Measurements from ENCODE around the gene DSCAML1.
"Not testable (repeated sequence)": the region's sequence is repeated elsewhere in the genome, so short reads cannot be mapped to it uniquely, and the experiment has no call there.

Gene DSCAML1

DNA sequence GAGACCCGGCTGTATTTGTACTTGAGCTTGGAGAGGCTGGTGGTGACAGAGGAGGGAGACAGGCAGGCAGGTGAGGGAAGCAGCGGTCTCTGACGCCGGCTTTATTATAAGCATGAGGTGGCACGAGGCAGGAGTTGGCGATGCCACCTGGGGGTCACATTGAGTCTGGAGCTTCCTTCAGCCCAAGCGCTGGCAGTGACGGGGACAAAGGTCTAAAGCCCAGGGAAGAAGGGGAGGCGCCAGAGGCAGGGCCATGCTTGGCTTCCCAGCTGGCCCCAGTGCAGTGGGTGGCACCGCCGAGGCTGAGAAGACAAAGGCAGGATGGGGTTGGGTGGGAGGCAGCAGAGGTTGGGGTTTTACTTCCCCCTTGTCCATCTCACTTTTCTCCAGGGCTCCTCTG is 23.1 kb upstream of the DSCAML1 start:
- DNase-seq (ENCODE audit: low read depth in 1 of 2, low spot score in 1 of 2), result no peak

DNA sequence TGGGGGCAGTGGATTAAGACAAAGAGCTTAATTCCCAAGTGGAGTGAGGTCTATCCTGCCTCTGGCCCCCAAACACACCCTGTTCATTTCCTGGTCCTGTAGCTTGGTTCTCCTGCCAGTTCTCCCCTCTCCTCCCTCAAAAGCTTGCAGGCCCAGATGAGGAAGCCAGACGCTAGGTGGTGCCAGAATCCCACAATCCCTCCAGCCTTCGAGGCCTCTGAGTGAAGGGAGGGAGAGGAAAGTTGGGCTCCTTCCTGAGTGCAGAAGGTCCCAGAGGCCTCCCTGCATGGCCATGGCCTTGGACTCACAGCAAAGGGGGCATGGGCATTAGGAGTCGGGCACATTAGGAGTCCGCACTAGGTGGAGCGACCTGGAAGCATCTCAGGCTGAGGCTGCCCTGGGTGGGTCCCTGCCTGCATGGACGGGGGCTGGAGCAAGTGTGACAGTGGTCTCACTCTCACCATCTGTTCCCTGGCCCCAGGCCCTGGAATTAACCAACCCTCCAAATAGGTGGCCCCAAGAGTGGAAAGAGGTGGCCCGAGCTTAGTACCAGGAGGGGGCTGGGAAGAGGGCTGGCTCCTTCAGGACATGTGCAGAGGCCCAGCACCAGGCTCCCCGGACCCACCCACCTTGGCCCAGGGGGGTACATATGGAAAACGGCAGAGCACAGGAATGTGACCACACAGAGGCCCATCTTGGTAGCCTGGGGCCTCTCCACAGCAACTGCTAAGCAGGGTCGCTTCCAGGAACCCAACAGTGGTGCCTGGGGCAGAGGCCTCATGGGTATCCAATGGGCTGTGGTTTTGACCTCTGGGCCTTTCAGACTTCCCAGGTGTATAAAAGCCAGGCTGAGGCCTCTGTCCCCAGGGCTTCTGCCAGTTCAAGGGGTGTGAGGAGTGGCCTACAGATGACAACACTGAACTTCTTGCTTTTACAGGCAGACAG is 22.4 kb upstream of the DSCAML1 start:
- no peak for DNase-seq (ENCODE audit: low read depth in 1 of 2, low spot score in 1 of 2)

GRCh38 chr11:117818041-117818873 is 21.2 kb upstream of the DSCAML1 start:
- no peak for DNase-seq (ENCODE audit: low read depth in 1 of 2, low spot score in 1 of 2)

DNA sequence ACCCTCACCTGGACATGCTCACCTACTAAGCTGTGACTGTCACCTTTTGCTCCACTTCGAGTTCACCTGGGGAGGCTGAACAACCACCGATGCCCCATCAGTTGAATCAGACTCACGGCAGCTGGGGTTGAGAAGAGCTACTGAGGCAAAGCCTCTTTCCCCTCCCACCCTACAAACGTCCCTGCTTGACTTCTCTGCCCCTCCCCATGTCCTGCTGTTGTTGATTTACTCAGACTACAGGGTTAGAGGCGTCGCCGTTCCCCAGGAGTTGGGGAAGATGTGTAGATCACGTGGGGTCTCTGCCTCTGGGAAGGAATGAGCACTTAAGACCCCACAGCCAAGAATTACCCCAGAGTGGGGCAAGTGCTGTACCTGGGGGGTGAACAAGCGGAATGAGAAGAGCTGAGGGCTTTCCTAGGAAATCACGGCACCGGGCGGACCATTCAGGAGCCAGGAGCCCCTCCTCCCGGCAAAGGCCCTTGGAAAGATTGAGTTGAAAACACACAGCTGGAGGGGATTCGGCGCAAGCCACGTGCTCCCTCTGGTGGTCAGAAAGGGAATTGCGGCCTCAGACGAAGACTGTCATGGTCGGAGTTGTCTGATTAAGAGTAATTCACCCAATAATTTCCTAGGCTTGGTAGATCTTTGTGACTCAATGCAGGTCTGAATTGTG is 20.5 kb upstream of the DSCAML1 start:
- peak; percentile 72 to 82 for DNase-seq (ENCODE audit: low read depth in 1 of 2, low spot score in 1 of 2)

- no peak for DNase-seq (ENCODE audit: low read depth in 1 of 2, low spot score in 1 of 2)
These were observed 19.9 kb upstream of the DSCAML1 start for GRCh38 chr11:117816846-117817367.

GRCh38 chr11:117816151-117816741 is 19.2 kb upstream of the DSCAML1 start:
- no peak for DNase-seq (ENCODE audit: low read depth in 1 of 2, low spot score in 1 of 2)

GRCh38 chr11:117815262-117815803 is 18.3 kb upstream of the DSCAML1 start:
- DNase-seq (ENCODE audit: low read depth in 1 of 2, low spot score in 1 of 2), result peak; percentile 34 to 51

- DNase-seq (ENCODE audit: low read depth in 1 of 2, low spot score in 1 of 2), result peak; percentile 50 to 65
These were observed 17.8 kb upstream of the DSCAML1 start for GRCh38 chr11:117814766-117815261.

- DNase-seq (ENCODE audit: low read depth in 1 of 2, low spot score in 1 of 2), result no peak
These were observed 17.3 kb upstream of the DSCAML1 start for GRCh38 chr11:117814204-117814765.

DNA sequence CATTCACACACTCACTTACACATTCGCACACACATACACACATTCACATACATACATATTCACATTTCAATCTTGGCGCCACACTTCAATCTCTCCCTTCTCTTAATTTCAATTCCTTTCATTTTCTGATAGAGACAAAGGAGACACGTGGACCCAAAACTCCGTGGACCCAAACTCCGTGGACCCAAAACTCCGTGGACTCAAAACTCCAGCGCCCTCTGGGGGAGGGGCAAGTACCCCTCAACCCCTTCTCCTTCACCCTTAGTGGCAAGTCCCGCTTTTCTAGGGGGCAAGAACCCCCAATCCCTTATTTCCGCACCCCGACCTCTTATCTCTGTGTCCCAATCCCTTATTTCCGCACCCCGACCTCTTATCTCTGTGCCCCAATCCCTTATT is 13.0 kb upstream of the DSCAML1 start:
- not testable (repeated sequence) for DNase-seq (ENCODE audit: low read depth in 1 of 2, low spot score in 1 of 2)

- no peak for DNase-seq (ENCODE audit: low read depth in 1 of 2, low spot score in 1 of 2)
These were observed 12.4 kb upstream of the DSCAML1 start for GRCh38 chr11:117809236-117810055.

DNA sequence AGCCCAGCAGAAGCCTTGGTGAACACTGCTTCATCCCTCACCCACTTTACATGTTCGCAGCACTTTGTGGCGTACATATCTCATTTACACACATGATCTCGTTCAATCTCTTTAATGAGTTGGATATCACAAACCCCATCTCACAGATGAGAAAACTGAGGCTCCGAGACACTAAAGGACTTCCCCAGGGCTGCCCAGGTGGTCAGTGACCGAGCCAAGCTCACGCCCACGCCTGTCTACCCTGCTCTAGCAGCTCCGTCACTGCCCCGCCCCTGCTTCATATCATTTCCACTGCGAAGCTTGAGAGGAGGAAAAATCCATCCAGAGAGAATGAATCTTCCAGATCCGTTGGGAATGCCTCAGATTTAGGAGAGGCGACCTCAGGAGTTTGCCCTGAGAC is 11.8 kb upstream of the DSCAML1 start:
- no peak for DNase-seq (ENCODE audit: low read depth in 1 of 2, low spot score in 1 of 2)

- DNase-seq (ENCODE audit: low read depth in 1 of 2, low spot score in 1 of 2), result peak; percentile 56 to 71
These were observed 10.7 kb upstream of the DSCAML1 start for GRCh38 chr11:117807482-117808327.

- DNase-seq (ENCODE audit: low read depth in 1 of 2, low spot score in 1 of 2), result no peak
These were observed 9.8 kb upstream of the DSCAML1 start for GRCh38 chr11:117806846-117807245.

DNA sequence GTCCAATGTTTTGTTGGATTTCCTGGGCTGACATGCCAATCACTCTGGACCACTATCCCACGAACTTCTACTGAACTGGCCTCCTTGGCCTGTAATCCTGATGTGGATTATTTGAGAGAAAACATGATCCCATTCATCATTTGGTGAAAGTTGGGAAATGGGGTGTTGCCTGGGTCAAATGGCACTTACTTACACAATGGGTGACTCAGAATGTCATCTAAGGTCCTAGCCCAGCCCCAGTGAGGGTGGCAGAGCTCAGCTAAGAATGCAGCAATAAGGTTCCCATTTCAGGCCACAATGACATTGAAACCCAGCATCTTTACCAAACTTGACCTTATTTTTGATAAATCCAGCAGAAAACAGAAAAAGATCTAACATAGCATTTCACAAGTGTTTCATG is 8.0 kb upstream of the DSCAML1 start:
- no peak for DNase-seq (ENCODE audit: low read depth in 1 of 2, low spot score in 1 of 2)

- no peak for DNase-seq (ENCODE audit: low read depth in 1 of 2, low spot score in 1 of 2)
These were observed 6.9 kb upstream of the DSCAML1 start for GRCh38 chr11:117803896-117804295.

DNA sequence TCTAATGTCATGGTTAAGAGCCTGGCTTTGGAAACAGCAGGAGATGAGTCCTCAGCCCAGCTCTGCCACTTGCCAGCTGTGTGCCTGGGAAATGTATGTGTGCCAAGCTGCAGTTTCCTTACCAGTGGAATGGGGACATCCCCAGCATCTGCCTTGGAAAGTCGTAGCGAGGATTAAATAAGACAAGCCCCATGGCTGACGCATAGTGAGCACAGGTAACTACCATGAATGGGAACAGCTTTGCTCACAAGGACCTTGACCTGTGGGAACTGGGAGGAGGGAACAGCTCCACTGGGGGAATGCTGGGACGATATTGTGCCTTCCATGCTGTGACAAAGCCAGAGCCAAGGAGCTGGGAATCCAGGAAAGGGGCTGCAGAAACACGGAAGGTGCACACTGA is 2.6 kb upstream of the DSCAML1 start:
- no peak for DNase-seq (ENCODE audit: low read depth in 1 of 2, low spot score in 1 of 2)

DNA sequence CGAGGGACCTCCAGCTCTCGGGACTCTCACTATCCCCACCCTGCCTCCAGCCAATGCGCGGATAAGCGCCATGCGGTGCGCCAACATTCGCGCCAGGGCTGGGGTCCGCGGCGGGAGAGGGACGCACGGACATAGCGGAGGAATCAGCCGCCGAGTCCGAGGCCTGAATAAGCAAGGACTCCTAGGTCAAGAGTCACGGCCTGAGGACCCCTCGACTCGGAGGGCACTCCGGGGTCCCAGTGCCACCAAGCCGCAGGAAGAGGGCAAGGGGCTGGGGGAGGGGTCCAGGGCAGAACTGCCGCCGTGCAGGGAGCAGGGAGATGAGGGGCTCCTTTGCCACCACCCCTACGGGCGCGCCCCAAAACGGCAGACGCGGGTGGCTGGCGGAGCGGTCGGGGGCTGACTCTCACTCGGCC is 552 bp downstream of the DSCAML1 start:
- DNase-seq (ENCODE audit: low read depth in 1 of 2, low spot score in 1 of 2), result no peak
